ENCODE measurements around the gene FAM228B. TPM values are rescaled to one million over a fixed set of nuclear protein-coding genes. Genes with fewer than 3 reads are reported as not detected.
"Not testable (repeated sequence)": the region's sequence is repeated elsewhere in the genome, so short reads cannot be mapped to it uniquely, and the experiment has no call there.

FAM228B gene
- total RNA-seq, 1 donor from 2014 or later = 31.2 TPM

GRCh38 chr2:24132543-24132942 is 9.3 kb downstream of the FAM228B start:
- H3K4me1 Mint-ChIP-seq = no peaks in the 10 kb centered on the region
- TF ChIP-seq EZH2 (IDR thresholded peaks at IDR 0.05) (no peak), CTCF (IDR thresholded peaks at IDR 0.05) (no peak), EZH2phosphoT487 (IDR thresholded peaks at IDR 0.05) (no peak)
- no peaks in the 10 kb centered on the region for H3K79me2 ChIP-seq (ENCODE audit: low read depth)
- H4K20me1 ChIP-seq (ENCODE audit: low read depth) = no peaks in the 10 kb centered on the region
- no peak overlapping the region for H2AFZ ChIP-seq (replicated peaks)
- no peaks in the 10 kb centered on the region for H3K36me3 ChIP-seq
- no peak overlapping the region for H3K4me3 ChIP-seq
- H3K27ac Mint-ChIP-seq = no peak overlapping the region
- H3K27me3 ChIP-seq = no peaks in the 10 kb centered on the region
- peaks cover 17% of the 10 kb centered on the region for H3K9me3 Mint-ChIP-seq
- no peaks in the 10 kb centered on the region for H3F3A ChIP-seq (ENCODE audit: low read depth)
- H3K9me3 ChIP-seq (ENCODE audit: low read depth) = no peaks in the 10 kb centered on the region
- no peak overlapping the region for H3K9ac ChIP-seq
- H3K27ac ChIP-seq = no peak overlapping the region
- DNase-seq (ENCODE audit: low spot score) = no peak
- no peak overlapping the region for H3K4me3 Mint-ChIP-seq
- H3K4me2 ChIP-seq = no peak overlapping the region
- H3K4me1 ChIP-seq = no peaks in the 10 kb centered on the region
- H3K27me3 Mint-ChIP-seq (ENCODE audit: insufficient read depth, low read depth) = no peaks in the 10 kb centered on the region
- H3K36me3 Mint-ChIP-seq = peaks cover 4% of the 10 kb centered on the region

GRCh38 chr2:24140305-24140704 is 17.0 kb downstream of the FAM228B start:
- not testable (repeated sequence) for H3K4me3 Mint-ChIP-seq; H3K4me1 ChIP-seq; H3K36me3 ChIP-seq; H3K9ac ChIP-seq; H3K36me3 Mint-ChIP-seq; H3K27me3 Mint-ChIP-seq (ENCODE audit: insufficient read depth, low read depth); H3F3A ChIP-seq (ENCODE audit: low read depth); DNase-seq (ENCODE audit: low spot score); H3K27me3 ChIP-seq; H3K4me2 ChIP-seq; H2AFZ ChIP-seq (replicated peaks); H3K79me2 ChIP-seq (ENCODE audit: low read depth); H3K4me3 ChIP-seq; H3K4me1 Mint-ChIP-seq; H3K27ac Mint-ChIP-seq; H3K27ac ChIP-seq; H3K9me3 ChIP-seq (ENCODE audit: low read depth); H4K20me1 ChIP-seq (ENCODE audit: low read depth); H3K9me3 Mint-ChIP-seq

GRCh38 chr2:24147364-24147763 is 24.1 kb downstream of the FAM228B start:
- Mint-ChIP-seq H3K27ac (no peak overlapping the region), H3K4me3 (no peak overlapping the region), H3K4me1 (no peaks in the 10 kb centered on the region), H3K9me3 (peaks cover 13% of the 10 kb centered on the region), H3K27me3 (ENCODE audit: insufficient read depth, low read depth) (no peaks in the 10 kb centered on the region), H3K36me3 (peaks cover 18% of the 10 kb centered on the region)
- Histone ChIP-seq H2AFZ (replicated peaks) (no peak overlapping the region), H4K20me1 (ENCODE audit: low read depth) (no peaks in the 10 kb centered on the region), H3K9ac (no peak overlapping the region), H3K79me2 (ENCODE audit: low read depth) (no peaks in the 10 kb centered on the region), H3K27me3 (no peaks in the 10 kb centered on the region), H3K9me3 (ENCODE audit: low read depth) (peaks cover 13% of the 10 kb centered on the region), H3K4me1 (no peaks in the 10 kb centered on the region), H3K4me3 (no peak overlapping the region), H3K4me2 (no peak overlapping the region), H3K27ac (no peak overlapping the region), H3F3A (ENCODE audit: low read depth) (no peaks in the 10 kb centered on the region), H3K36me3 (peaks cover 11% of the 10 kb centered on the region)
- TF ChIP-seq EZH2phosphoT487 (IDR thresholded peaks at IDR 0.05) = no peak
- no peak for TF ChIP-seq EZH2 (IDR thresholded peaks at IDR 0.05)
- no peak for TF ChIP-seq CTCF (IDR thresholded peaks at IDR 0.05)
- DNase-seq (ENCODE audit: low spot score) = no peak

GRCh38 chr2:24152413-24153197 is 29.3 kb downstream of the FAM228B start:
- Histone ChIP-seq H3K9me3 (ENCODE audit: low read depth) (peaks cover 4% of the 10 kb centered on the region), H3K27me3 (no peaks in the 10 kb centered on the region), H3K4me2 (no peak overlapping the region), H3K79me2 (ENCODE audit: low read depth) (no peaks in the 10 kb centered on the region), H3K9ac (no peak overlapping the region), H2AFZ (replicated peaks) (no peak overlapping the region), H3K36me3 (peaks cover 2% of the 10 kb centered on the region), H3K27ac (no peak overlapping the region), H3K4me1 (no peaks in the 10 kb centered on the region), H3K4me3 (no peak overlapping the region), H3F3A (ENCODE audit: low read depth) (no peaks in the 10 kb centered on the region), H4K20me1 (ENCODE audit: low read depth) (no peaks in the 10 kb centered on the region)
- DNase-seq (ENCODE audit: low spot score) = no peak
- Mint-ChIP-seq H3K27me3 (ENCODE audit: insufficient read depth, low read depth) (no peaks in the 10 kb centered on the region), H3K9me3 (peaks cover 11% of the 10 kb centered on the region), H3K36me3 (peaks cover 10% of the 10 kb centered on the region), H3K4me3 (no peak overlapping the region), H3K27ac (no peak overlapping the region), H3K4me1 (no peaks in the 10 kb centered on the region)
- no peak for TF ChIP-seq EZH2 (IDR thresholded peaks at IDR 0.05)
- no peak for TF ChIP-seq CTCF (IDR thresholded peaks at IDR 0.05)
- no peak for TF ChIP-seq EZH2phosphoT487 (IDR thresholded peaks at IDR 0.05)

Measured in neural progenitor cell (in vitro differentiated cells).